Measurements from ENCODE around the gene EN1. TPM values are rescaled to one million over a fixed set of nuclear protein-coding genes. Genes with fewer than 3 reads are reported as not detected.

EN1 gene
- polyA plus RNA-seq, 2 of the 4 experiments (the other 2 are of a cell fraction): 0.06 to 0.92 TPM

DNA sequence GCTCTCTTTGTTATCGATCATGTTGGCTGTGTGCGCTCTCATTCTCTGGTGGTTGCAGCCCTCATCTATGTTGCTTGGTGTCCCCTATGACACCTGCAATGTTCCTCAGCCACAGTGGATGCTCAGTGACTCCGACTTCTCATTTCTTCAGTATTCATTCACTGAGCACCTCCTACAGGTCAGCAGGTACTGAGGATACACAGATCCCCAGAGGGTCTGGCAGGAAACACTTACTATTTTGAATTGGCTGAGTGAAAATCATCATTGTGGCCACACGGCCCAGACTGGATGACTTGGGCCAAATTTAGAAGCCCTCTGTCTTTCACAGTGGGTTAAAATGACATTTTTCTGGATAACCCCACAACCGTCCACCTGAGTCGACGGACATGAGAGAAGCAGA lies 32.1 kb downstream of the EN1 start:
- Histone ChIP-seq H3K9me3 (no peaks in the 10 kb centered on the region), H3K4me3 (no peak overlapping the region), H3K27ac (no peak overlapping the region), H3K4me1 (no peaks in the 10 kb centered on the region), H3K4me2 (no peak overlapping the region)
- ChIA-PET POLR2A (no interaction called here), CTCF (no interaction called here)
- no peak for FAIRE-seq
- DNase-seq (ENCODE audit: low read depth in 1 of 2, low spot score in 1 of 2): no peak
- ATAC-seq: no peak
- no peak for TF ChIP-seq CHD4 (IDR thresholded peaks at IDR 0.05; ENCODE audit: borderline replicate concordance)
- no peak for TF ChIP-seq HOXA7 (CRISPR knock-in tag; IDR thresholded peaks at IDR 0.05)
- no peak for TF ChIP-seq RNF2 (IDR thresholded peaks at IDR 0.05; ENCODE audit: borderline replicate concordance, low read depth)
- no peak for TF ChIP-seq POLR2A (IDR thresholded peaks at IDR 0.05; ENCODE audit: low read length)
- TF ChIP-seq JUN (IDR thresholded peaks at IDR 0.05): no peak
- TF ChIP-seq NR3C1 (IDR thresholded peaks at IDR 0.05): no peak
- no peak for TF ChIP-seq MAZ (IDR thresholded peaks at IDR 0.05; ENCODE audit: borderline replicate concordance, low read depth, low read length)
- no peak for TF ChIP-seq TFCP2L1 (CRISPR knock-in tag; IDR thresholded peaks at IDR 0.05)
- TF ChIP-seq, protein P1, sequence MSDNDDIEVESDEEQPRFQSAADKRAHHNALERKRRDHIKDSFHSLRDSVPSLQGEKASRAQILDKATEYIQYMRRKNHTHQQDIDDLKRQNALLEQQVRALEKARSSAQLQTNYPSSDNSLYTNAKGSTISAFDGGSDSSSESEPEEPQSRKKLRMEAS (IDR thresholded peaks at IDR 0.05): no peak
- TF ChIP-seq PHF8 (IDR thresholded peaks at IDR 0.05; ENCODE audit: borderline replicate concordance, low read depth): no peak
- TF ChIP-seq, protein P2, sequence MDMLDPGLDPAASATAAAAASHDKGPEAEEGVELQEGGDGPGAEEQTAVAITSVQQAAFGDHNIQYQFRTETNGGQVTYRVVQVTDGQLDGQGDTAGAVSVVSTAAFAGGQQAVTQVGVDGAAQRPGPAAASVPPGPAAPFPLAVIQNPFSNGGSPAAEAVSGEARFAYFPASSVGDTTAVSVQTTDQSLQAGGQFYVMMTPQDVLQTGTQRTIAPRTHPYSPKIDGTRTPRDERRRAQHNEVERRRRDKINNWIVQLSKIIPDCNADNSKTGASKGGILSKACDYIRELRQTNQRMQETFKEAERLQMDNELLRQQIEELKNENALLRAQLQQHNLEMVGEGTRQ (IDR thresholded peaks at IDR 0.05): no peak
- TF ChIP-seq, protein P3, sequence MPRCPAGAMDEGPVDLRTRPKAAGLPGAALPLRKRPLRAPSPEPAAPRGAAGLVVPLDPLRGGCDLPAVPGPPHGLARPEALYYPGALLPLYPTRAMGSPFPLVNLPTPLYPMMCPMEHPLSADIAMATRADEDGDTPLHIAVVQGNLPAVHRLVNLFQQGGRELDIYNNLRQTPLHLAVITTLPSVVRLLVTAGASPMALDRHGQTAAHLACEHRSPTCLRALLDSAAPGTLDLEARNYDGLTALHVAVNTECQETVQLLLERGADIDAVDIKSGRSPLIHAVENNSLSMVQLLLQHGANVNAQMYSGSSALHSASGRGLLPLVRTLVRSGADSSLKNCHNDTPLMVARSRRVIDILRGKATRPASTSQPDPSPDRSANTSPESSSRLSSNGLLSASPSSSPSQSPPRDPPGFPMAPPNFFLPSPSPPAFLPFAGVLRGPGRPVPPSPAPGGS (IDR thresholded peaks at IDR 0.05): no peak
- no peak for TF ChIP-seq TP53 (CRISPR knock-in tag; IDR thresholded peaks at IDR 0.05)
- no peak for TF ChIP-seq HOXB13 (CRISPR knock-in tag; IDR thresholded peaks at IDR 0.05; ENCODE audit: low read depth)
- WGBS (ENCODE audit: missing lambda C conversion rate): 71% methylated on average over 7 of the region's 7 CpGs

DNA sequence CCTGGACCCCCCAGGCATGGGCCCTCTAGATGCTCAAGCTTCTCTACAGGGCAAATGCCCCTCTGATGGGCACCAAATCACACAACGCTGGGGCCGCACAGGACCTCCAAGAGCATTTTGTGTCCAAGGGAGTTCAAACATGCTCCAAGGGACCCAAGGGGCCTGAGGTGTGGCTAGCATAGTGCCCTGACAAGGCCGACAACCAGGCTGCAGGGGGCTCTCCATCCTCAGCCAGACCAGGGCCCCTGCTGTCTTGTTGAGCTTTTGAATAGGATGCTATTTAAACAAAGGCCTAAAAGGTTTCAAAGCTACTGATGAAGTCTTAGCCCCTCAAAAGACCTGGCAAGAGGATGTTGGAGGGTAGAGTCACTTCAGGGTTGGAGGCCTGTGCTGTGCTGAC lies 33.1 kb downstream of the EN1 start:
- WGBS (ENCODE audit: missing lambda C conversion rate): 73% methylated on average over 3 of the region's 3 CpGs
- Histone ChIP-seq H3K27ac (no peak overlapping the region), H3K9me3 (no peaks in the 10 kb centered on the region), H3K4me1 (no peaks in the 10 kb centered on the region), H3K4me2 (no peak overlapping the region), H3K4me3 (no peak overlapping the region)
- ChIA-PET POLR2A (interaction anchor here (1.0 kb wide), 1 partner anchor 12 kb away, joined by 6 read pairs; no protein-coding TSS in a partner anchor), CTCF (no interaction called here)
- TF ChIP-seq, protein P4, sequence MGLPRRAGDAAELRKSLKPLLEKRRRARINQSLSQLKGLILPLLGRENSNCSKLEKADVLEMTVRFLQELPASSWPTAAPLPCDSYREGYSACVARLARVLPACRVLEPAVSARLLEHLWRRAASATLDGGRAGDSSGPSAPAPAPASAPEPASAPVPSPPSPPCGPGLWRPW (IDR thresholded peaks at IDR 0.05): no peak
- TF ChIP-seq FOSL2 (IDR thresholded peaks at IDR 0.05) (no peak), FOSL2 (CRISPR knock-in tag; IDR thresholded peaks at IDR 0.05) (no peak), CBX8 (IDR thresholded peaks at IDR 0.05) (no peak), NFE2L2 (conservative IDR thresholded peaks at IDR 0.05; ENCODE audit: low read length) (no peak), HOXA7 (CRISPR knock-in tag; IDR thresholded peaks at IDR 0.05) (no peak), ZC3H11A (IDR thresholded peaks at IDR 0.05) (no peak), NPAS2 (CRISPR knock-in tag; IDR thresholded peaks at IDR 0.05; ENCODE audit: borderline replicate concordance) (no peak), TP53 (CRISPR knock-in tag; IDR thresholded peaks at IDR 0.05) (no peak), GATA3 (IDR thresholded peaks at IDR 0.05; ENCODE audit: borderline replicate concordance) (no peak), HEYL (CRISPR knock-in tag; IDR thresholded peaks at IDR 0.05) (no peak), CHD2 (IDR thresholded peaks at IDR 0.05; ENCODE audit: low read length, partially characterized antibody) (no peak), EP300 (IDR thresholded peaks at IDR 0.05) (no peak), MAZ (IDR thresholded peaks at IDR 0.05; ENCODE audit: borderline replicate concordance, low read depth, low read length) (no peak), BHLHE40 (IDR thresholded peaks at IDR 0.05; ENCODE audit: low read depth, low read length) (no peak), NR3C1 (IDR thresholded peaks at IDR 0.05) (no peak), RNF2 (IDR thresholded peaks at IDR 0.05; ENCODE audit: borderline replicate concordance, low read depth) (no peak), EHMT2 (IDR thresholded peaks at IDR 0.05; ENCODE audit: low read depth) (no peak)
- TF ChIP-seq, protein P5, sequence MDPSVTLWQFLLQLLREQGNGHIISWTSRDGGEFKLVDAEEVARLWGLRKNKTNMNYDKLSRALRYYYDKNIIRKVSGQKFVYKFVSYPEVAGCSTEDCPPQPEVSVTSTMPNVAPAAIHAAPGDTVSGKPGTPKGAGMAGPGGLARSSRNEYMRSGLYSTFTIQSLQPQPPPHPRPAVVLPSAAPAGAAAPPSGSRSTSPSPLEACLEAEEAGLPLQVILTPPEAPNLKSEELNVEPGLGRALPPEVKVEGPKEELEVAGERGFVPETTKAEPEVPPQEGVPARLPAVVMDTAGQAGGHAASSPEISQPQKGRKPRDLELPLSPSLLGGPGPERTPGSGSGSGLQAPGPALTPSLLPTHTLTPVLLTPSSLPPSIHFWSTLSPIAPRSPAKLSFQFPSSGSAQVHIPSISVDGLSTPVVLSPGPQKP (IDR thresholded peaks at IDR 0.05; ENCODE audit: low read depth, low read length): no peak
- TF ChIP-seq, protein P6, sequence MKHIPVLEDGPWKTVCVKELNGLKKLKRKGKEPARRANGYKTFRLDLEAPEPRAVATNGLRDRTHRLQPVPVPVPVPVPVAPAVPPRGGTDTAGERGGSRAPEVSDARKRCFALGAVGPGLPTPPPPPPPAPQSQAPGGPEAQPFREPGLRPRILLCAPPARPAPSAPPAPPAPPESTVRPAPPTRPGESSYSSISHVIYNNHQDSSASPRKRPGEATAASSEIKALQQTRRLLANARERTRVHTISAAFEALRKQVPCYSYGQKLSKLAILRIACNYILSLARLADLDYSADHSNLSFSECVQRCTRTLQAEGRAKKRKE (CRISPR knock-in tag; IDR thresholded peaks at IDR 0.05; ENCODE audit: low read depth): no peak
- TF ChIP-seq, protein P7, sequence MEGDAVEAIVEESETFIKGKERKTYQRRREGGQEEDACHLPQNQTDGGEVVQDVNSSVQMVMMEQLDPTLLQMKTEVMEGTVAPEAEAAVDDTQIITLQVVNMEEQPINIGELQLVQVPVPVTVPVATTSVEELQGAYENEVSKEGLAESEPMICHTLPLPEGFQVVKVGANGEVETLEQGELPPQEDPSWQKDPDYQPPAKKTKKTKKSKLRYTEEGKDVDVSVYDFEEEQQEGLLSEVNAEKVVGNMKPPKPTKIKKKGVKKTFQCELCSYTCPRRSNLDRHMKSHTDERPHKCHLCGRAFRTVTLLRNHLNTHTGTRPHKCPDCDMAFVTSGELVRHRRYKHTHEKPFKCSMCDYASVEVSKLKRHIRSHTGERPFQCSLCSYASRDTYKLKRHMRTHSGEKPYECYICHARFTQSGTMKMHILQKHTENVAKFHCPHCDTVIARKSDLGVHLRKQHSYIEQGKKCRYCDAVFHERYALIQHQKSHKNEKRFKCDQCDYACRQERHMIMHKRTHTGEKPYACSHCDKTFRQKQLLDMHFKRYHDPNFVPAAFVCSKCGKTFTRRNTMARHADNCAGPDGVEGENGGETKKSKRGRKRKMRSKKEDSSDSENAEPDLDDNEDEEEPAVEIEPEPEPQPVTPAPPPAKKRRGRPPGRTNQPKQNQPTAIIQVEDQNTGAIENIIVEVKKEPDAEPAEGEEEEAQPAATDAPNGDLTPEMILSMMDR (IDR thresholded peaks at IDR 0.05): no peak
- no peak for FAIRE-seq
- DNase-seq (ENCODE audit: low read depth in 1 of 2, low spot score in 1 of 2): no peak
- ATAC-seq: no peak

Measured in A549 (cell line).